ENCODE data around the gene NAV2.
"Not testable (repeated sequence)": the region's sequence is repeated elsewhere in the genome, so short reads cannot be mapped to it uniquely, and the experiment has no call there.

Gene NAV2

GRCh38 chr11:19982774-19983495 lies 270.3 kb downstream of the NAV2 start:
- DNase-seq = no peak

- DNase-seq = no peak
These were observed 271.6 kb downstream of the NAV2 start for GRCh38 chr11:19984048-19984742.

- DNase-seq = no peak
These were observed 272.5 kb downstream of the NAV2 start for GRCh38 chr11:19985111-19985510.

- no peak for DNase-seq
These were observed 274.7 kb downstream of the NAV2 start for GRCh38 chr11:19987331-19987801.

- no peak for DNase-seq
These were observed 276.0 kb downstream of the NAV2 start for GRCh38 chr11:19988598-19988997.

- no peak for DNase-seq
These were observed 276.6 kb downstream of the NAV2 start for GRCh38 chr11:19989191-19989590.

- no peak for DNase-seq
These were observed 279.5 kb downstream of the NAV2 start for GRCh38 chr11:19992162-19992561.

GRCh38 chr11:19992998-19993397 lies 280.4 kb downstream of the NAV2 start:
- DNase-seq = no peak

GRCh38 chr11:19994672-19995071 lies 282.0 kb downstream of the NAV2 start:
- no peak for DNase-seq

- no peak for DNase-seq
These were observed 282.5 kb downstream of the NAV2 start for GRCh38 chr11:19995145-19995544.

- DNase-seq = no peak
These were observed 283.9 kb downstream of the NAV2 start for GRCh38 chr11:19996571-19996970.

GRCh38 chr11:20000022-20000350 lies 287.3 kb downstream of the NAV2 start:
- no peak for DNase-seq

GRCh38 chr11:20000351-20001134 lies 287.9 kb downstream of the NAV2 start:
- no peak for DNase-seq

GRCh38 chr11:20002312-20003216 lies 289.9 kb downstream of the NAV2 start:
- no peak for DNase-seq

GRCh38 chr11:20003351-20003750 lies 290.7 kb downstream of the NAV2 start:
- no peak for DNase-seq

GRCh38 chr11:20004866-20005265 lies 292.2 kb downstream of the NAV2 start:
- DNase-seq = no peak

GRCh38 chr11:20005747-20006146 lies 293.1 kb downstream of the NAV2 start:
- DNase-seq = no peak

GRCh38 chr11:20006618-20007017 lies 294.0 kb downstream of the NAV2 start:
- not testable (repeated sequence) for DNase-seq

- DNase-seq = no peak
These were observed 294.7 kb downstream of the NAV2 start for GRCh38 chr11:20007386-20007785.

- DNase-seq = no peak
These were observed 295.7 kb downstream of the NAV2 start for GRCh38 chr11:20008190-20008870.

GRCh38 chr11:20008871-20009644 lies 296.4 kb downstream of the NAV2 start:
- DNase-seq = no peak
